IMR-90 (cell line): ENCODE results near the gene CEMP1. TPM values are rescaled to one million over a fixed set of nuclear protein-coding genes. Genes with fewer than 3 reads are reported as not detected.
"Not testable (repeated sequence)": the region's sequence is repeated elsewhere in the genome, so short reads cannot be mapped to it uniquely, and the experiment has no call there.

Experiments used
- ATAC-seq: fragments of 200-7000 bp; cut with Tn5 transposase; 2 replicates; pipeline ENCODE4 v1.9.1; 2020; ENCODE audit warnings: low read depth, mild to moderate bottlenecking, moderate library complexity
- Bru-seq: library from RNA; stranded (reverse); fragments of 400-500 nt; gene quantifications from one replicate; lab custom pipeline; 2021; lab: Mats Ljungman, UMichigan
- BruChase-seq, 2 experiments: library from RNA; stranded (reverse); fragments of 400-500 nt; gene quantifications; one replicate each; lab custom pipeline; 2021; lab: Mats Ljungman, UMichigan
- BruUV-seq: library from RNA; stranded (reverse); fragments of 400-500 nt; replicated peaks from 2 replicates; lab custom pipeline; 2021; lab: Mats Ljungman, UMichigan
- CTCF ChIA-PET: fragments of 300-600 bp; formaldehyde crosslinking; extraction: SDS; loops from one replicate; lab custom pipeline; 2021; ENCODE audit warnings: antibody characterized with exemption; lab: Yijun Ruan, JAX
- POLR2A ChIA-PET: fragments of 300-600 bp; sonication (Branson Sonifier 250); formaldehyde crosslinking; loops from one replicate; lab custom pipeline; 2022; ENCODE audit warnings: antibody characterized with exemption; ENCODE audit not compliant: unreplicated experiment; lab: Charles Lee
- DNase-seq: peaks from one replicate; pipeline ENCODE4 v3.0.0; 2013
- H2AFZ ChIP-seq: replicated peaks from 2 replicates; pipeline ENCODE3; 2013; ENCODE audit warnings: low read length, mild to moderate bottlenecking; ENCODE audit not compliant: poor library complexity
- H2AK5ac ChIP-seq: 2 replicates; pipeline ENCODE4 v1.6.1; 2013; ENCODE audit warnings: low read depth, low read length, inconsistent platforms
- H2AK9ac ChIP-seq: replicated peaks from 2 replicates; pipeline ENCODE3; 2013; ENCODE audit warnings: mild to moderate bottlenecking, low read depth, low read length, moderate library complexity; ENCODE audit not compliant: poor library complexity
- H2BK120ac ChIP-seq: 2 replicates; pipeline ENCODE4 v1.6.1; 2013; ENCODE audit warnings: low read depth, low read length, inconsistent platforms
- H2BK15ac ChIP-seq: 3 replicates; pipeline ENCODE4 v1.6.1; 2013; ENCODE audit warnings: low read depth, low read length, inconsistent platforms
- H2BK20ac ChIP-seq: 2 replicates; pipeline ENCODE4 v1.6.1; 2013; ENCODE audit warnings: low read depth, mild to moderate bottlenecking, inconsistent platforms, low read length, moderate library complexity
- H2BK5ac ChIP-seq: 2 replicates; pipeline ENCODE4 v1.6.1; 2013; ENCODE audit warnings: mild to moderate bottlenecking, low read depth, low read length, inconsistent platforms; ENCODE audit not compliant: poor library complexity, severe bottlenecking
- H3K14ac ChIP-seq: replicated peaks from 2 replicates; pipeline ENCODE4 v1.6.1; 2013; ENCODE audit warnings: low read depth, low read length, inconsistent platforms
- H3K18ac ChIP-seq: 2 replicates; pipeline ENCODE4 v1.6.1; 2013; ENCODE audit warnings: low read depth, low read length, control low read depth
- H3K23ac ChIP-seq: 2 replicates; pipeline ENCODE4 v1.6.1; 2013; ENCODE audit warnings: low read depth, low read length, inconsistent platforms
- H3K27ac ChIP-seq: 2 replicates; pipeline ENCODE4 v1.5.1; 2013; ENCODE audit warnings: mild to moderate bottlenecking, control low read depth, low read length; ENCODE audit not compliant: insufficient read depth
- H3K27me3 ChIP-seq: 2 replicates; pipeline ENCODE4 v1.6.1; 2013; ENCODE audit warnings: low read length; ENCODE audit not compliant: control insufficient read depth, insufficient read depth
- H3K36me3 ChIP-seq: 2 replicates; pipeline ENCODE4 v1.6.1; 2013; ENCODE audit warnings: low read length, mixed read lengths; ENCODE audit not compliant: control insufficient read depth, insufficient read depth
- H3K4ac ChIP-seq: 2 replicates; pipeline ENCODE4 v1.6.1; 2013; ENCODE audit warnings: low read depth, low read length, inconsistent platforms
- H3K4me1 ChIP-seq: 2 replicates; pipeline ENCODE4 v1.6.1; 2013; ENCODE audit warnings: low read length, mixed read lengths; ENCODE audit not compliant: control insufficient read depth, insufficient read depth
- H3K4me2 ChIP-seq: 2 replicates; pipeline ENCODE4 v1.6.1; 2013; ENCODE audit warnings: low read depth, mild to moderate bottlenecking, control low read depth, low read length, moderate library complexity
- H3K4me3 ChIP-seq: 2 replicates; pipeline ENCODE4 v1.5.1; 2013; ENCODE audit warnings: low read depth, mild to moderate bottlenecking, control low read depth, low read length, moderate library complexity; ENCODE audit not compliant: insufficient read depth
- H3K56ac ChIP-seq: 2 replicates; pipeline ENCODE4 v1.6.1; 2013; ENCODE audit warnings: low read length, inconsistent platforms; ENCODE audit not compliant: insufficient read depth; ENCODE audit errors: extremely low read depth
- H3K79me1 ChIP-seq, 2 experiments: 2 replicates each; pipeline ENCODE4 v1.6.1; 2013; ENCODE audit warnings: low read length in 2 of 2, inconsistent platforms in 1 of 2, low read depth in 1 of 2
- H3K9ac ChIP-seq: 2 replicates; pipeline ENCODE4 v1.6.1; 2013; ENCODE audit warnings: low read depth, low read length, control low read depth
- H3K9me1 ChIP-seq: 2 replicates; pipeline ENCODE4 v1.6.1; 2013; ENCODE audit warnings: low read length, inconsistent platforms; ENCODE audit not compliant: insufficient read depth
- H3K9me3 ChIP-seq: 2 replicates; pipeline ENCODE4 v1.6.1; 2013; ENCODE audit warnings: low read length; ENCODE audit not compliant: control insufficient read depth, insufficient read depth
- H4K20me1 ChIP-seq: 2 replicates; pipeline ENCODE4 v1.6.1; 2013; ENCODE audit warnings: low read length, inconsistent platforms; ENCODE audit not compliant: insufficient read depth
- H4K5ac ChIP-seq: 2 replicates; pipeline ENCODE4 v1.6.1; 2013; ENCODE audit warnings: mild to moderate bottlenecking, low read depth, low read length, control low read depth
- H4K8ac ChIP-seq, 2 experiments: 2 replicates each; pipeline ENCODE4 v1.6.1; 2013; ENCODE audit warnings: low read depth in 2 of 2, low read length in 2 of 2, control low read depth in 1 of 2, inconsistent platforms in 1 of 2
- H4K91ac ChIP-seq: 2 replicates; pipeline ENCODE4 v1.6.1; 2013; ENCODE audit warnings: low read depth, low read length, inconsistent platforms; ENCODE audit not compliant: insufficient read depth
- FOS ChIP-seq: fragments of 150-350 bp; IDR thresholded peaks from 2 replicates; pipeline ENCODE4 v1.6.1; 2016; ENCODE audit warnings: low read depth, low read length
- POLR2A ChIP-seq: IDR thresholded peaks from 2 replicates; pipeline ENCODE4 v1.6.1; 2012; ENCODE audit warnings: mild to moderate bottlenecking, low read depth, low read length
- WGBS, 2 experiments: methylation state at CpG; one replicate each; pipeline versions ENCODE4 v1.1.5 to v1.1.7; 2013; ENCODE audit warnings: missing lambda C conversion rate in 2 of 2; ENCODE audit not compliant: insufficient read length in 1 of 2; ENCODE audit errors: extremely low coverage in 2 of 2; 5-methylcytosine and 5-hydroxymethylcytosine counted together
- dilution Hi-C: fragments of 300-500 bp; cut with HindIII; formaldehyde crosslinking; loops from one replicate; pipeline ENCODE4 v1.14.3; 2018; ENCODE audit warnings: low sequenced_read_pairs; ENCODE audit not compliant: unreplicated experiment
- in situ Hi-C: fragments of 300-500 bp; cut with MboI; formaldehyde crosslinking; loops from 3 replicates; pipeline ENCODE4 v1.14.3; 2019; ENCODE audit warnings: low sequenced_read_pairs, inconsistent platforms, mixed read lengths
- intact Hi-C: fragments of 100-400 bp; cut with micrococcal nuclease; formaldehyde crosslinking; loops from 2 replicates; pipeline ENCODE4 v1.10.0; 2022
- long read RNA-seq: library from polyadenylated mRNA; unstranded; transcript quantifications from one replicate; pipeline ENCODE4 v2.0.0, GENCODE V29; 2021; ENCODE audit not compliant: unreplicated experiment
- polyA plus RNA-seq, 3 experiments: library from polyadenylated mRNA; depleted of rRNA; stranded (reverse); fragments of >200 nt; gene quantifications; 2 replicates each; pipeline ENCODE4 v1.2.3, GENCODE V29; 2012; ENCODE audit warnings: low replicate concordance in 1 of 3
- total RNA-seq: library from RNA; depleted of rRNA; stranded (reverse); fragments of >200 nt; gene quantifications from 2 replicates; pipeline ENCODE4 v1.2.3, GENCODE V29; 2012; rRNA removed

Gene CEMP1
- total RNA-seq, result not detected in 2 replicates
- polyA plus RNA-seq (2012; rRNA removed), result not detected in 2 replicates
- not detected in 2 replicates for polyA plus RNA-seq (2012; cell fraction: cytosol; rRNA removed)
- polyA plus RNA-seq (2012; cell fraction: nucleus; rRNA removed; ENCODE audit: low replicate concordance), result not detected in 2 replicates
- percentile 15 among the genes with signal in this experiment for Bru-seq, nascent RNA
- not detected for BruChase-seq, experiment 1, labeled RNA remaining after a 6-hour chase
- BruChase-seq, experiment 2, labeled RNA remaining after a 2-hour chase, result not detected
- long read RNA-seq, result 0 reads

GRCh38 chr16:2531371-2531695 lies at the start of gene CEMP1:
TSS of gene CEMP1 (minus strand) at chr16:2531408. CDS start at chr16:2531073, 335 bp downstream.
- Histone ChIP-seq H3K36me3 (peaks cover 30% of the 10 kb centered on the region; the same call in 1 of the 2 replicates), H2AK9ac (peak within 1 kb of the TSS; percentile 94), H2BK120ac (no peak within 1 kb of the TSS), H3K27me3 (no peaks in the 10 kb centered on the region), H3K4me3 (peak within 1 kb of the TSS; percentile 60), H3K4me2 (peak within 1 kb of the TSS; percentile 96), H2AK5ac (peak within 1 kb of the TSS; percentile 86), H3K23ac (peak within 1 kb of the TSS; percentile 64; the same call in 1 of the 2 replicates), H2BK5ac (peak within 1 kb of the TSS; percentile 59), H3K4me1 (peaks cover 16% of the 10 kb centered on the region), H3K56ac (no peak within 1 kb of the TSS), H3K4ac (peak within 1 kb of the TSS; percentile 79), H3K9ac (peak within 1 kb of the TSS; percentile 84), H2AFZ (peak within 1 kb of the TSS; percentile 95), H4K8ac (peak within 1 kb of the TSS; percentile 79 to 80; a peak in 3 of 4 replicates), H3K27ac (peak within 1 kb of the TSS; percentile 75), H3K9me1 (peaks cover 10% of the 10 kb centered on the region; the same call in 1 of the 2 replicates), H3K18ac (no peak within 1 kb of the TSS; the same call in 1 of the 2 replicates), H2BK15ac (no peak within 1 kb of the TSS), H3K9me3 (no peaks in the 10 kb centered on the region), H4K20me1 (no peaks in the 10 kb centered on the region; the same call in none of the 2 replicates), H4K5ac (peak within 1 kb of the TSS; percentile 14; the same call in 1 of the 2 replicates), H3K14ac (peak within 1 kb of the TSS; percentile 80), H2BK20ac (no peak within 1 kb of the TSS), H4K91ac (peak within 1 kb of the TSS; percentile 50), H3K79me1 (peaks cover 0 to 25% of the 10 kb centered on the region in 2 experiments; a peak in 1 of 4 replicates)
- intact Hi-C loops, result no loop called here
- ChIA-PET CTCF (no interaction called here), POLR2A (no interaction called here)
- dilution Hi-C loops, result no loop called here
- in situ Hi-C loops, result no loop called here
- BruUV-seq, result no TSS peak
- no peak for TF ChIP-seq FOS
- TF ChIP-seq POLR2A, result no peak
- peak; percentile 8 for ATAC-seq
- DNase-seq, result no peak
- WGBS, 2 experiments, result no CpG with 5 or more reads among the region's 11 CpGs

- POLR2A ChIA-PET, BruUV-seq, H3K23ac ChIP-seq, H3K79me1 ChIP-seq, H2BK120ac ChIP-seq, in situ Hi-C loops, H3K4me1 ChIP-seq, H3K27ac ChIP-seq, H4K20me1 ChIP-seq, H3K9me1 ChIP-seq, H4K8ac ChIP-seq, H3K27me3 ChIP-seq, H3K4me3 ChIP-seq, H2BK15ac ChIP-seq, H3K9ac ChIP-seq, CTCF ChIA-PET, H3K36me3 ChIP-seq, H2AK5ac ChIP-seq, H3K14ac ChIP-seq, DNase-seq, H2BK5ac ChIP-seq, H4K91ac ChIP-seq, H3K18ac ChIP-seq, H2AFZ ChIP-seq, H3K4me2 ChIP-seq, dilution Hi-C loops, H3K4ac ChIP-seq, H4K5ac ChIP-seq, intact Hi-C loops, H3K56ac ChIP-seq, H3K9me3 ChIP-seq, H2BK20ac ChIP-seq, H2AK9ac ChIP-seq, ATAC-seq: not testable (repeated sequence)
- no CpG with 5 or more reads among the region's 21 CpGs for WGBS, 2 experiments
These were observed 49.6 kb upstream of the CEMP1 start for GRCh38 chr16:2580818-2581217.
